Measurements from ENCODE around the gene ARHGAP11A.

ARHGAP11A gene

GRCh38 chr15:32656091-32656490, 40.8 kb downstream of the ARHGAP11A start:
- no peak for DNase-seq (ENCODE audit: low read depth)

- DNase-seq (ENCODE audit: low read depth): no peak
Observed at GRCh38 chr15:32656496-32656895, 41.2 kb downstream of the ARHGAP11A start.

GRCh38 chr15:32657198-32657883, 42.0 kb downstream of the ARHGAP11A start:
- no peak for DNase-seq (ENCODE audit: low read depth)

GRCh38 chr15:32657941-32658340, 42.6 kb downstream of the ARHGAP11A start:
- DNase-seq (ENCODE audit: low read depth): no peak

GRCh38 chr15:32659340-32660155, 44.2 kb downstream of the ARHGAP11A start:
- no peak for DNase-seq (ENCODE audit: low read depth)

GRCh38 chr15:32663671-32664070, 48.4 kb downstream of the ARHGAP11A start:
- no peak for DNase-seq (ENCODE audit: low read depth)

- DNase-seq (ENCODE audit: low read depth): no peak
Observed at GRCh38 chr15:32664796-32665195, 49.5 kb downstream of the ARHGAP11A start.

GRCh38 chr15:32667321-32667720, 52.0 kb downstream of the ARHGAP11A start:
- no peak for DNase-seq (ENCODE audit: low read depth)

GRCh38 chr15:32668942-32669341, 53.6 kb downstream of the ARHGAP11A start:
- DNase-seq (ENCODE audit: low read depth): no peak

GRCh38 chr15:32669896-32670611, 54.8 kb downstream of the ARHGAP11A start:
- DNase-seq (ENCODE audit: low read depth): no peak

- no peak for DNase-seq (ENCODE audit: low read depth)
Observed at GRCh38 chr15:32670623-32671022, 55.3 kb downstream of the ARHGAP11A start.

- no peak for DNase-seq (ENCODE audit: low read depth)
Observed at GRCh38 chr15:32671339-32672325, 56.3 kb downstream of the ARHGAP11A start.

GRCh38 chr15:32674681-32675080, 59.4 kb downstream of the ARHGAP11A start:
- DNase-seq (ENCODE audit: low read depth): no peak

GRCh38 chr15:32675466-32675865, 60.2 kb downstream of the ARHGAP11A start:
- DNase-seq (ENCODE audit: low read depth): no peak

- DNase-seq (ENCODE audit: low read depth): no peak
Observed at GRCh38 chr15:32676169-32676568, 60.9 kb downstream of the ARHGAP11A start.

- DNase-seq (ENCODE audit: low read depth): no peak
Observed at GRCh38 chr15:32677238-32677750, 62.0 kb downstream of the ARHGAP11A start.

- DNase-seq (ENCODE audit: low read depth): no peak
Observed at GRCh38 chr15:32679298-32679690, 64.0 kb downstream of the ARHGAP11A start.

- no peak for DNase-seq (ENCODE audit: low read depth)
Observed at GRCh38 chr15:32682569-32682968, 67.3 kb downstream of the ARHGAP11A start.

GRCh38 chr15:32682977-32683630, 67.8 kb downstream of the ARHGAP11A start:
- no peak for DNase-seq (ENCODE audit: low read depth)

GRCh38 chr15:32683906-32684584, 68.7 kb downstream of the ARHGAP11A start:
- no peak for DNase-seq (ENCODE audit: low read depth)

Data from HS-27A (cell line).